CD14-positive monocyte (primary cell): ENCODE results near the gene RAB12. TPM values are rescaled to one million over a fixed set of nuclear protein-coding genes. Genes with fewer than 3 reads are reported as not detected.

Experiments used
- DNase-seq, 3 donors: peaks; one replicate each; pipeline ENCODE4 v3.0.0-alpha.2; 2011 to 2022
- H2AFZ ChIP-seq: 2 replicates; pipeline ENCODE4 v1.6.0; 2012; ENCODE audit warnings: mild to moderate bottlenecking, low read depth, low read length, inconsistent platforms; ENCODE audit not compliant: insufficient read depth, poor library complexity, severe bottlenecking
- H3K27ac ChIP-seq, 2 donors: 1 replicate in 1 of 2; 2 replicates in 1 of 2; pipeline ENCODE4 v1.5.1; 2012 to 2013; ENCODE audit warnings: low read length in 2 of 2, control low read depth in 1 of 2, inconsistent platforms in 1 of 2, low read depth in 1 of 2, mild to moderate bottlenecking in 1 of 2
- H3K27me3 ChIP-seq, 2 donors: one replicate each; pipeline versions ENCODE4 v1.6.0 to v1.6.1; 2011 to 2013; ENCODE audit warnings: low read length in 2 of 2; ENCODE audit not compliant: control insufficient read depth in 2 of 2, insufficient read depth in 2 of 2
- H3K36me3 ChIP-seq, 2 donors: replicated peaks in 1 of 2; 1 replicate in 1 of 2; 2 replicates in 1 of 2; pipeline versions ENCODE4 v1.5.1 to v1.6.1; 2012 to 2013; ENCODE audit warnings: low read length in 2 of 2, control low read depth in 1 of 2, inconsistent platforms in 1 of 2, mild to moderate bottlenecking in 1 of 2; ENCODE audit not compliant: insufficient read depth in 2 of 2, control insufficient read depth in 1 of 2
- H3K4me1 ChIP-seq, 2 donors: 1 replicate in 1 of 2; 2 replicates in 1 of 2; pipeline versions ENCODE4 v1.5.1 to v1.6.1; 2012 to 2013; ENCODE audit warnings: low read length in 2 of 2, control low read depth in 1 of 2, inconsistent platforms in 1 of 2, mild to moderate bottlenecking in 1 of 2, moderate library complexity in 1 of 2; ENCODE audit not compliant: insufficient read depth in 2 of 2, control insufficient read depth in 1 of 2
- H3K4me2 ChIP-seq: replicated peaks from 2 replicates; pipeline ENCODE3; 2012; ENCODE audit warnings: low read length, moderate library complexity, mild to moderate bottlenecking; ENCODE audit not compliant: poor library complexity, severe bottlenecking; ENCODE audit errors: extremely low read depth
- H3K4me3 ChIP-seq, 3 experiments: fragments of 200-600 bp in 1 of 3; sonication (generic) in 1 of 3; replicated peaks in 1 of 3; 1 replicate in 2 of 3; 2 replicates in 1 of 3; pipeline ENCODE4 v1.5.1; 2011 to 2013; ENCODE audit warnings: low read length in 3 of 3, mild to moderate bottlenecking in 3 of 3, control low read depth in 2 of 3, low read depth in 2 of 3, inconsistent platforms in 1 of 3, moderate library complexity in 1 of 3
- H3K79me2 ChIP-seq: 2 replicates; pipeline ENCODE4 v1.6.0; 2012; ENCODE audit warnings: mild to moderate bottlenecking, control low read depth, inconsistent platforms, low read length, moderate library complexity; ENCODE audit not compliant: insufficient read depth
- H3K9ac ChIP-seq: 2 replicates; pipeline ENCODE4 v1.6.0; 2017; ENCODE audit warnings: low read length, mild to moderate bottlenecking; ENCODE audit not compliant: insufficient read depth, poor library complexity, severe bottlenecking
- H3K9me3 ChIP-seq, 2 donors: replicated peaks in 1 of 2; 1 replicate in 1 of 2; 2 replicates in 1 of 2; pipeline versions ENCODE4 v1.5.1 to v1.6.1; 2012 to 2013; ENCODE audit warnings: low read length in 2 of 2, control low read depth in 1 of 2; ENCODE audit not compliant: control insufficient read depth in 1 of 2, insufficient read depth in 1 of 2
- H4K20me1 ChIP-seq: 2 replicates; pipeline ENCODE4 v1.6.0; 2012; ENCODE audit warnings: mild to moderate bottlenecking, low read length, control low read depth, moderate library complexity; ENCODE audit not compliant: insufficient read depth
- H3K27ac Mint-ChIP-seq, 7 donors: one replicate each; pipeline ENCODE4 v1.8.0; 2020; ENCODE audit warnings: mild to moderate bottlenecking in 7 of 7, mixed read lengths in 7 of 7, moderate library complexity in 6 of 7, inconsistent platforms in 2 of 7
- H3K27me3 Mint-ChIP-seq, 3 donors: one replicate each; pipeline ENCODE4 v1.8.0; 2021 to 2022; ENCODE audit warnings: low read depth in 3 of 3, mild to moderate bottlenecking in 3 of 3, mixed read lengths in 3 of 3, moderate library complexity in 3 of 3, inconsistent platforms in 1 of 3
- H3K36me3 Mint-ChIP-seq, 2 donors: one replicate each; pipeline ENCODE4 v1.8.0; 2020; ENCODE audit warnings: mixed read lengths in 2 of 2, inconsistent platforms in 1 of 2, mild to moderate bottlenecking in 1 of 2
- H3K4me1 Mint-ChIP-seq: one replicate; pipeline ENCODE4 v1.8.0; 2020; ENCODE audit warnings: mild to moderate bottlenecking, mixed read lengths
- H3K4me3 Mint-ChIP-seq, 2 donors: one replicate each; pipeline ENCODE4 v1.8.0; 2020; ENCODE audit warnings: mild to moderate bottlenecking in 2 of 2, mixed read lengths in 2 of 2, moderate library complexity in 1 of 2
- H3K9me3 Mint-ChIP-seq, 7 donors: one replicate each; pipeline ENCODE4 v1.8.0; 2020 to 2022; ENCODE audit warnings: mixed read lengths in 7 of 7, mild to moderate bottlenecking in 6 of 7, moderate library complexity in 6 of 7, inconsistent platforms in 2 of 7
- CTCF ChIP-seq: fragments of 200-600 bp; IDR thresholded peaks from one replicate; pipeline ENCODE4 v1.8.0; 2022; ENCODE audit warnings: antibody characterized with exemption, mild to moderate bottlenecking
- WGBS: methylation state at CpG from one replicate; pipeline ENCODE4 v1.1.5; 2013; ENCODE audit warnings: missing lambda C conversion rate; ENCODE audit not compliant: insufficient coverage; 5-methylcytosine and 5-hydroxymethylcytosine counted together
- intact Hi-C, 2 donors: fragments of 100-400 bp; cut with micrococcal nuclease; formaldehyde crosslinking; loops; one replicate each; pipeline versions ENCODE4 v1.15.0 to v1.15.1; 2023
- polyA plus RNA-seq, 3 donors: library from polyadenylated mRNA; depleted of rRNA in 1 of 3; unstranded in 2 of 3; stranded (reverse) in 1 of 3; fragments of 300-500 nt in 2 of 3; fragments of >200 nt in 1 of 3; fragmentation: Illumina TruSeq in 2 of 3; gene quantifications; 1 replicate in 2 of 3; 2 replicates in 1 of 3; pipeline ENCODE4 v1.2.3, GENCODE V29; 2012 to 2021

Gene RAB12
- polyA plus RNA-seq, 3 donors: 0.15 to 22.1 (median 0.16) TPM

- Histone ChIP-seq H3K4me2 (peak overlapping the region; percentile 23), H3K79me2 (peaks cover 100% of the 10 kb centered on the region), H3K27ac (peak overlapping the region in 1 of 2 donors; percentile 79), H3K9me3 (no peaks in the 10 kb centered on the region), H3K27me3 (no peaks in the 10 kb centered on the region), H3K4me3 (no peak overlapping the region), H2AFZ (no peak overlapping the region), H3K4me1 (peaks cover 41 to 53% of the 10 kb centered on the region in 2 donors), H3K9ac (no peak overlapping the region), H3K36me3 (peaks cover 0 to 10% of the 10 kb centered on the region in 2 donors), H4K20me1 (peaks cover 96% of the 10 kb centered on the region)
- peaks cover 79% of the 10 kb centered on the region for H3K4me1 Mint-ChIP-seq
- peaks cover 27 to 29% of the 10 kb centered on the region in 2 donors for H3K36me3 Mint-ChIP-seq
- DNase-seq: no peak
- TF ChIP-seq CTCF: no peak
- intact Hi-C loops: no loop called here
- H3K4me3 Mint-ChIP-seq: no peak overlapping the region
- H3K9me3 Mint-ChIP-seq: peaks cover 0 to 1% (median 0%) of the 10 kb centered on the region in 7 donors
- no peaks in the 10 kb centered on the region for H3K27me3 Mint-ChIP-seq
- H3K27ac Mint-ChIP-seq: peak overlapping the region in 6 of 7 donors; percentile 12 to 90 (median 65)
- WGBS: 100% methylated on average over 1 of the region's 4 CpGs
Measured at GRCh38 chr18:8616028-8616401, 6.8 kb downstream of the RAB12 start.

GRCh38 chr18:8617907-8618306 is 8.7 kb downstream of the RAB12 start:
- intact Hi-C loops: no loop called here
- peaks cover 90% of the 10 kb centered on the region for H4K20me1 ChIP-seq
- peaks cover 19 to 24% of the 10 kb centered on the region in 2 donors for H3K36me3 Mint-ChIP-seq

More at GRCh38 chr18:8617907-8618306, 8.7 kb downstream of the RAB12 start:
- Histone ChIP-seq H3K36me3 (no peaks in the 10 kb centered on the region), H3K9ac (no peak overlapping the region), H3K27ac (peak overlapping the region in 1 of 2 donors; percentile 28), H3K4me3 (no peak overlapping the region), H3K4me1 (peaks cover 35 to 53% of the 10 kb centered on the region in 2 donors), H3K27me3 (no peaks in the 10 kb centered on the region), H3K79me2 (peaks cover 98% of the 10 kb centered on the region), H3K4me2 (no peak overlapping the region), H3K9me3 (no peaks in the 10 kb centered on the region), H2AFZ (no peak overlapping the region)
- no peak overlapping the region for H3K4me3 Mint-ChIP-seq
- H3K27ac Mint-ChIP-seq: peak overlapping the region in 3 of 7 donors; percentile 41 to 67 (median 55)
- no peaks in the 10 kb centered on the region for H3K9me3 Mint-ChIP-seq
- H3K4me1 Mint-ChIP-seq: peaks cover 81% of the 10 kb centered on the region
- 100% methylated on average over 2 of the region's 5 CpGs for WGBS
- peaks cover 0 to 1% (median 0%) of the 10 kb centered on the region in 3 donors for H3K27me3 Mint-ChIP-seq
- no peak for DNase-seq
- TF ChIP-seq CTCF: no peak
